Prostate gland (tissue), 2 donors: ENCODE measurements around the gene PGBD1.

ENCODE experiments used
- CTCF ChIP-seq, 4 experiments: fragments of 200-600 bp in 2 of 4; fragments of 450-650 bp in 2 of 4; sonication (generic) in 2 of 4; IDR thresholded peaks; 1 replicate in 3 of 4; 2 replicates in 1 of 4; pipeline ENCODE4 v1.5.1; 2016 to 2019; ENCODE audit warnings: antibody characterized with exemption in 4 of 4, mild to moderate bottlenecking in 2 of 4, moderate library complexity in 2 of 4
- POLR2A ChIP-seq: fragments of 450-650 bp; IDR thresholded peaks from one replicate; pipeline ENCODE4 v1.6.1; 2016; ENCODE audit warnings: antibody characterized with exemption, mild to moderate bottlenecking

GRCh38 chr6:28257042-28257441 is 24.3 kb upstream of the PGBD1 start:
- TF ChIP-seq CTCF (IDR thresholded peaks at IDR 0.05) = no peak
- no peak for TF ChIP-seq POLR2A
